ENCODE data around the gene SPAG6.

Gene SPAG6

DNA sequence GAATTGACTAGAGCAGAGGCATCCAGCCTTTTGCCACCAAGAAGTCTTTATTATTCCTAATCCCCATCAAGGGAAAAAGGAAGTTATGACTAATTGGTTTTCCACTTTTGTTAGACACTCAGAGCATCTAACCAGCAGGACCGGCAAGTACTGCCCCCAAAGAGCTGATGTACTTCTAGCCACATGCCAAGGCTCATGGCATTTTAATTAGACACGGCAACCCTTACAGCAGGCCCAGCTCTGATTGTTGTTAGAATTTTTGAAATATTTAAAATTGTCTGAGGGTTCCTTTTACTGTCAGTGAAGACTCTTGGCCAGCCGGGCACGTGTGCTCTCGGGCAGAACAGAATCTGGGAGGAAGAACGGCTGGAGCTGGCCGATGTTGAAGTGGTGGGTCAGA lies 114.8 kb downstream of the SPAG6 start:
- DNase-seq (ENCODE audit: low read depth): no peak

- no peak for DNase-seq (ENCODE audit: low read depth)
These were observed 115.5 kb downstream of the SPAG6 start for GRCh38 chr10:22460531-22461403.

- DNase-seq (ENCODE audit: low read depth): no peak
These were observed 116.6 kb downstream of the SPAG6 start for GRCh38 chr10:22461891-22462290.

DNA sequence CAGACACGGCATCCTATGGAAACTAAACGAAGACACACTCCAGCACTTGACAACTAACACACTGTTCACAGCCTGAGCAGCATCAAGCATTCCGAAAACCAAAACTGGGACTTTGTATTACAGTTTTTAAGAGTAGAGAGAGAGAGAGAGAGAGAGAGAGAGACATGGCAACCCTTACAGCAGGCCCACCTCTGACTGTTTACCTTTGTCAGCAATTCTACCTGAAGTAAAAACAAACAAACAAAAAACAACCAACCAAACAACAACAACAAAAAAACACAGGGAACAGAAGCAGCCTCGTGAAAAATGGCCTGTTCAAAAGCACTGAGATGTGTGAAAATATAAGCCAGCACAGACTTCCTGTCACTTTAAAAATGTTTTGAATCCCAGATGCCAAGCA lies 118.0 kb downstream of the SPAG6 start:
- no peak for DNase-seq (ENCODE audit: low read depth)

DNA sequence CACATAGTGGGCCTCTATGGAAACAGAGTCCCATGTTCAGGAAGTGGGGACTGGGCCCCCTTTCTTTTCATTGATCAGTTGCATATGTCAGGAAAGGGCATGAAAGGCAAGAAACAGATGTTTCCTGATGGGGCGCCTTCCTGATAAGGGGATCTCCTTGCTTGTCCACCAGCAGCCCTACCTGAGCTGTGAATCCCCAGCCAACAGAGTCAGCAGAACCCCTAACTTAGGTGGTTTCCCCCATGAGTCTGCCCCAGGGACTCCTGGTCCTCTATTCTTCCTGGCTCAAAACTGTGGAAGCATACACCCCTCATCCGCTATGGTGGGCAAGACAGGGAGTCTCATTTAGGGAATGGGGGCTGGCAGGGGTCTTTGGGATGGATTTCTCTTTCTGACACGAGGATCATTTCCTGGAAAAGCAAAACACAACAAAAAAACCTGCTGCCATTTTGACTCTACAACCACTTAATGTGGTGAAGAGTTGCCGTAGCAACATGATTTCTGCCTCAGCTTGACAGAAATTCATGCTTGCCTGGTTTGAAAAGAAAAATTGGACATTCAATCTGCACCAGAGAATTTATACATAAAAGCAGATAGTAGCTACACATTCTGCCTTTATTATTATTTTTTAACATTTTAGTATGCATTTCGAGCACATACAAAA lies 119.8 kb downstream of the SPAG6 start:
- no peak for DNase-seq (ENCODE audit: low read depth)

- no peak for DNase-seq (ENCODE audit: low read depth)
These were observed 121.6 kb downstream of the SPAG6 start for GRCh38 chr10:22466763-22467334.
